IMR-90 (cell line): ENCODE measurements around the gene IL19. TPM values are rescaled to one million over a fixed set of nuclear protein-coding genes. Genes with fewer than 3 reads are reported as not detected.

Source experiments
- ATAC-seq: fragments of 200-7000 bp; cut with Tn5 transposase; 2 replicates; pipeline ENCODE4 v1.9.1; 2020; ENCODE audit warnings: low read depth, mild to moderate bottlenecking, moderate library complexity
- BruUV-seq: library from RNA; stranded (reverse); fragments of 400-500 nt; replicated peaks from 2 replicates; lab custom pipeline; 2021; lab: Mats Ljungman, UMichigan
- CTCF ChIA-PET: fragments of 300-600 bp; formaldehyde crosslinking; extraction: SDS; loops from one replicate; lab custom pipeline; 2021; ENCODE audit warnings: antibody characterized with exemption; lab: Yijun Ruan, JAX
- POLR2A ChIA-PET: fragments of 300-600 bp; sonication (Branson Sonifier 250); formaldehyde crosslinking; loops from one replicate; lab custom pipeline; 2022; ENCODE audit warnings: antibody characterized with exemption; ENCODE audit not compliant: unreplicated experiment; lab: Charles Lee
- DNase-seq: peaks from one replicate; pipeline ENCODE4 v3.0.0; 2013
- H2AFZ ChIP-seq: replicated peaks from 2 replicates; pipeline ENCODE3; 2013; ENCODE audit warnings: low read length, mild to moderate bottlenecking; ENCODE audit not compliant: poor library complexity
- H2AK5ac ChIP-seq: 2 replicates; pipeline ENCODE4 v1.6.1; 2013; ENCODE audit warnings: low read depth, low read length, inconsistent platforms
- H2AK9ac ChIP-seq: replicated peaks from 2 replicates; pipeline ENCODE3; 2013; ENCODE audit warnings: mild to moderate bottlenecking, low read depth, low read length, moderate library complexity; ENCODE audit not compliant: poor library complexity
- H2BK120ac ChIP-seq: 2 replicates; pipeline ENCODE4 v1.6.1; 2013; ENCODE audit warnings: low read depth, low read length, inconsistent platforms
- H2BK15ac ChIP-seq: 3 replicates; pipeline ENCODE4 v1.6.1; 2013; ENCODE audit warnings: low read depth, low read length, inconsistent platforms
- H2BK20ac ChIP-seq: 2 replicates; pipeline ENCODE4 v1.6.1; 2013; ENCODE audit warnings: low read depth, mild to moderate bottlenecking, inconsistent platforms, low read length, moderate library complexity
- H2BK5ac ChIP-seq: 2 replicates; pipeline ENCODE4 v1.6.1; 2013; ENCODE audit warnings: mild to moderate bottlenecking, low read depth, low read length, inconsistent platforms; ENCODE audit not compliant: poor library complexity, severe bottlenecking
- H3K14ac ChIP-seq: replicated peaks from 2 replicates; pipeline ENCODE4 v1.6.1; 2013; ENCODE audit warnings: low read depth, low read length, inconsistent platforms
- H3K18ac ChIP-seq: 2 replicates; pipeline ENCODE4 v1.6.1; 2013; ENCODE audit warnings: low read depth, low read length, control low read depth
- H3K23ac ChIP-seq: 2 replicates; pipeline ENCODE4 v1.6.1; 2013; ENCODE audit warnings: low read depth, low read length, inconsistent platforms
- H3K27ac ChIP-seq: 2 replicates; pipeline ENCODE4 v1.5.1; 2013; ENCODE audit warnings: mild to moderate bottlenecking, control low read depth, low read length; ENCODE audit not compliant: insufficient read depth
- H3K27me3 ChIP-seq: 2 replicates; pipeline ENCODE4 v1.6.1; 2013; ENCODE audit warnings: low read length; ENCODE audit not compliant: control insufficient read depth, insufficient read depth
- H3K36me3 ChIP-seq: 2 replicates; pipeline ENCODE4 v1.6.1; 2013; ENCODE audit warnings: low read length, mixed read lengths; ENCODE audit not compliant: control insufficient read depth, insufficient read depth
- H3K4ac ChIP-seq: 2 replicates; pipeline ENCODE4 v1.6.1; 2013; ENCODE audit warnings: low read depth, low read length, inconsistent platforms
- H3K4me1 ChIP-seq: 2 replicates; pipeline ENCODE4 v1.6.1; 2013; ENCODE audit warnings: low read length, mixed read lengths; ENCODE audit not compliant: control insufficient read depth, insufficient read depth
- H3K4me2 ChIP-seq: 2 replicates; pipeline ENCODE4 v1.6.1; 2013; ENCODE audit warnings: low read depth, mild to moderate bottlenecking, control low read depth, low read length, moderate library complexity
- H3K4me3 ChIP-seq: 2 replicates; pipeline ENCODE4 v1.5.1; 2013; ENCODE audit warnings: low read depth, mild to moderate bottlenecking, control low read depth, low read length, moderate library complexity; ENCODE audit not compliant: insufficient read depth
- H3K56ac ChIP-seq: 2 replicates; pipeline ENCODE4 v1.6.1; 2013; ENCODE audit warnings: low read length, inconsistent platforms; ENCODE audit not compliant: insufficient read depth; ENCODE audit errors: extremely low read depth
- H3K79me1 ChIP-seq, 2 experiments: 2 replicates each; pipeline ENCODE4 v1.6.1; 2013; ENCODE audit warnings: low read length in 2 of 2, inconsistent platforms in 1 of 2, low read depth in 1 of 2
- H3K9ac ChIP-seq: 2 replicates; pipeline ENCODE4 v1.6.1; 2013; ENCODE audit warnings: low read depth, low read length, control low read depth
- H3K9me1 ChIP-seq: 2 replicates; pipeline ENCODE4 v1.6.1; 2013; ENCODE audit warnings: low read length, inconsistent platforms; ENCODE audit not compliant: insufficient read depth
- H3K9me3 ChIP-seq: 2 replicates; pipeline ENCODE4 v1.6.1; 2013; ENCODE audit warnings: low read length; ENCODE audit not compliant: control insufficient read depth, insufficient read depth
- H4K20me1 ChIP-seq: 2 replicates; pipeline ENCODE4 v1.6.1; 2013; ENCODE audit warnings: low read length, inconsistent platforms; ENCODE audit not compliant: insufficient read depth
- H4K5ac ChIP-seq: 2 replicates; pipeline ENCODE4 v1.6.1; 2013; ENCODE audit warnings: mild to moderate bottlenecking, low read depth, low read length, control low read depth
- H4K8ac ChIP-seq, 2 experiments: 2 replicates each; pipeline ENCODE4 v1.6.1; 2013; ENCODE audit warnings: low read depth in 2 of 2, low read length in 2 of 2, control low read depth in 1 of 2, inconsistent platforms in 1 of 2
- H4K91ac ChIP-seq: 2 replicates; pipeline ENCODE4 v1.6.1; 2013; ENCODE audit warnings: low read depth, low read length, inconsistent platforms; ENCODE audit not compliant: insufficient read depth
- CEBPB ChIP-seq: IDR thresholded peaks from 2 replicates; pipeline ENCODE4 v1.6.1; 2012; ENCODE audit warnings: low read depth, low read length, improper control_type of control experiment
- MAFK ChIP-seq: IDR thresholded peaks from 2 replicates; pipeline ENCODE4 v1.6.1; 2012; ENCODE audit warnings: low read depth, low read length, improper control_type of control experiment
- WGBS, 2 experiments: methylation state at CpG; one replicate each; pipeline versions ENCODE4 v1.1.5 to v1.1.7; 2013; ENCODE audit warnings: missing lambda C conversion rate in 2 of 2; ENCODE audit not compliant: insufficient read length in 1 of 2; ENCODE audit errors: extremely low coverage in 2 of 2; 5-methylcytosine and 5-hydroxymethylcytosine counted together
- dilution Hi-C: fragments of 300-500 bp; cut with HindIII; formaldehyde crosslinking; loops from one replicate; pipeline ENCODE4 v1.14.3; 2018; ENCODE audit warnings: low sequenced_read_pairs; ENCODE audit not compliant: unreplicated experiment
- in situ Hi-C: fragments of 300-500 bp; cut with MboI; formaldehyde crosslinking; loops from 3 replicates; pipeline ENCODE4 v1.14.3; 2019; ENCODE audit warnings: low sequenced_read_pairs, inconsistent platforms, mixed read lengths
- intact Hi-C: fragments of 100-400 bp; cut with micrococcal nuclease; formaldehyde crosslinking; loops from 2 replicates; pipeline ENCODE4 v1.10.0; 2022
- polyA plus RNA-seq, 3 experiments: library from polyadenylated mRNA; depleted of rRNA; stranded (reverse); fragments of >200 nt; gene quantifications; 2 replicates each; pipeline ENCODE4 v1.2.3, GENCODE V29; 2012; ENCODE audit warnings: low replicate concordance in 1 of 3
- total RNA-seq: library from RNA; depleted of rRNA; stranded (reverse); fragments of >200 nt; gene quantifications from 2 replicates; pipeline ENCODE4 v1.2.3, GENCODE V29; 2012

The IL19 gene
- total and polyA plus RNA-seq, 2 of the 4 experiments (the other 2 are of a cell fraction), result not detected

GRCh38 chr1:206752481-206752880 is 18.1 kb upstream of the IL19 start:
- no peak overlapping the region for H3K4me2 ChIP-seq
- DNase-seq (no peak), ATAC-seq (no peak)
- H4K5ac ChIP-seq, result no peak overlapping the region
- H3K56ac ChIP-seq, result no peak overlapping the region
- H2BK5ac ChIP-seq, result no peak overlapping the region
- peaks cover 1% of the 10 kb centered on the region; the same call in 1 of the 2 replicates for H3K4me1 ChIP-seq
- intact Hi-C loops (loop anchor here (10.0 kb wide), 1 partner anchor 322 kb away; no protein-coding TSS in a partner anchor), dilution Hi-C loops (no loop called here), in situ Hi-C loops (no loop called here)
- POLR2A ChIA-PET, result no interaction called here
- H4K20me1 ChIP-seq, result no peaks in the 10 kb centered on the region
- H4K91ac ChIP-seq, result no peak overlapping the region
- no peaks in the 10 kb centered on the region for H3K36me3 ChIP-seq
- H3K9me3 ChIP-seq, result no peaks in the 10 kb centered on the region; the same call in 1 of the 2 replicates
- no peak overlapping the region for H3K4me3 ChIP-seq
- no peak overlapping the region for H3K27ac ChIP-seq
- H2AFZ ChIP-seq, result no peak overlapping the region
- H2BK15ac ChIP-seq, result no peak overlapping the region
- peak overlapping the region; percentile 11; the same call in 1 of the 2 replicates for H3K4ac ChIP-seq
- no peaks in the 10 kb centered on the region for H3K79me1 ChIP-seq
- no peak overlapping the region for H2AK9ac ChIP-seq
- no peak overlapping the region for H3K23ac ChIP-seq
- CTCF ChIA-PET, result interaction anchor here (1.3 kb wide), 1 partner anchor 9 kb away, joined by 5 read pairs; no protein-coding TSS in a partner anchor
- no peak overlapping the region for H2BK20ac ChIP-seq
- H3K9ac ChIP-seq, result no peak overlapping the region
- WGBS, 2 experiments, result 60% methylated on average over 1 of the region's 2 CpGs; no CpG with 5 or more reads in 1 of the 2 experiments
- H3K14ac ChIP-seq, result no peak overlapping the region
- H3K9me1 ChIP-seq, result peaks cover 14% of the 10 kb centered on the region
- TF ChIP-seq MAFK (no peak), CEBPB (no peak)
- no peak overlapping the region for H3K18ac ChIP-seq
- no peaks in the 10 kb centered on the region for H3K27me3 ChIP-seq
- no TSS peak for BruUV-seq
- H2AK5ac ChIP-seq, result no peak overlapping the region
- no peak overlapping the region for H4K8ac ChIP-seq
- 0 out of 2 replicates have a peak overlapping the region, but pooled peaks have one; percentile 13 for H2BK120ac ChIP-seq
